ENCODE results near the gene MED15. TPM values are rescaled to one million over a fixed set of nuclear protein-coding genes. Genes with fewer than 3 reads are reported as not detected.
"Not testable (repeated sequence)": the region's sequence is repeated elsewhere in the genome, so short reads cannot be mapped to it uniquely, and the experiment has no call there.

MED15 gene
- total RNA-seq, 1 donor from 2014 or later: 105 TPM

- intact Hi-C loops (cut with DNase I): no loop called here
- Histone ChIP-seq H3K4me3 (no peak overlapping the region), H3K36me3 (peaks cover 53% of the 10 kb centered on the region), H3K27ac (no peak overlapping the region), H3K9me3 (no peaks in the 10 kb centered on the region), H3K27me3 (ENCODE audit: low read depth) (no peaks in the 10 kb centered on the region), H3K4me1 (peaks cover 24% of the 10 kb centered on the region)
- no peak for TF ChIP-seq CTCF (IDR thresholded peaks at IDR 0.05)
- DNase-seq (peak; percentile 33), ATAC-seq (no peak)
These were observed 29.3 kb downstream of the MED15 start for GRCh38 chr22:20536590-20537324.

GRCh38 chr22:20537325-20537756 lies 29.9 kb downstream of the MED15 start:
- Histone ChIP-seq H3K36me3 (peaks cover 59% of the 10 kb centered on the region), H3K27me3 (ENCODE audit: low read depth) (no peaks in the 10 kb centered on the region), H3K27ac (no peak overlapping the region), H3K9me3 (no peaks in the 10 kb centered on the region), H3K4me3 (no peak overlapping the region), H3K4me1 (peaks cover 18% of the 10 kb centered on the region)
- peak; percentile 24 for DNase-seq
- intact Hi-C loops (cut with DNase I): no loop called here
- peak in 1 of 2 donors; percentile 19 for ATAC-seq
- TF ChIP-seq CTCF (IDR thresholded peaks at IDR 0.05): no peak

GRCh38 chr22:20537983-20538382 lies 30.6 kb downstream of the MED15 start:
- Histone ChIP-seq H3K27me3 (ENCODE audit: low read depth) (no peaks in the 10 kb centered on the region), H3K36me3 (peaks cover 60% of the 10 kb centered on the region), H3K9me3 (no peaks in the 10 kb centered on the region), H3K27ac (no peak overlapping the region), H3K4me1 (peaks cover 12% of the 10 kb centered on the region), H3K4me3 (no peak overlapping the region)
- no peak for TF ChIP-seq CTCF (IDR thresholded peaks at IDR 0.05)
- ATAC-seq (no peak), DNase-seq (peak; percentile 9)
- intact Hi-C loops (cut with DNase I): no loop called here

- DNase-seq; ATAC-seq; intact Hi-C loops (cut with DNase I); H3K27me3 ChIP-seq (ENCODE audit: low read depth); H3K27ac ChIP-seq; H3K9me3 ChIP-seq; H3K4me1 ChIP-seq; H3K4me3 ChIP-seq: not testable (repeated sequence)
- peaks cover 60% of the 10 kb centered on the region for H3K36me3 ChIP-seq
These were observed 31.5 kb downstream of the MED15 start for GRCh38 chr22:20538875-20539274.

GRCh38 chr22:20542055-20542454 lies 34.6 kb downstream of the MED15 start:
- Histone ChIP-seq H3K9me3 (no peaks in the 10 kb centered on the region), H3K4me1 (peaks cover 5% of the 10 kb centered on the region), H3K36me3 (peaks cover 64% of the 10 kb centered on the region), H3K27me3 (ENCODE audit: low read depth) (no peaks in the 10 kb centered on the region), H3K4me3 (no peak overlapping the region), H3K27ac (no peak overlapping the region)
- intact Hi-C loops (cut with DNase I): no loop called here
- no peak for TF ChIP-seq CTCF (IDR thresholded peaks at IDR 0.05)
- ATAC-seq: no peak
- no peak for DNase-seq

- intact Hi-C loops (cut with DNase I): no loop called here
- Histone ChIP-seq H3K4me1 (peaks cover 5% of the 10 kb centered on the region), H3K4me3 (no peak overlapping the region), H3K27me3 (ENCODE audit: low read depth) (no peaks in the 10 kb centered on the region), H3K36me3 (peaks cover 57% of the 10 kb centered on the region), H3K27ac (no peak overlapping the region), H3K9me3 (no peaks in the 10 kb centered on the region)
- no peak for TF ChIP-seq CTCF (IDR thresholded peaks at IDR 0.05)
- ATAC-seq (no peak), DNase-seq (no peak)
These were observed 35.3 kb downstream of the MED15 start for GRCh38 chr22:20542736-20543135.

GRCh38 chr22:20545318-20545634 lies 37.9 kb downstream of the MED15 start:
- H3K27me3 ChIP-seq (ENCODE audit: low read depth); intact Hi-C loops (cut with DNase I); H3K9me3 ChIP-seq; H3K27ac ChIP-seq; ATAC-seq; H3K4me3 ChIP-seq: not testable (repeated sequence)
- H3K36me3 ChIP-seq: peaks cover 31% of the 10 kb centered on the region
- peak; percentile 1 for DNase-seq
- H3K4me1 ChIP-seq: peaks cover 26% of the 10 kb centered on the region
